ENCODE data around the gene OAS3.
"Not testable (repeated sequence)": the region's sequence is repeated elsewhere in the genome, so short reads cannot be mapped to it uniquely, and the experiment has no call there.

Gene OAS3

GRCh38 chr12:112909693-112910092 lies 28.6 kb upstream of the OAS3 start:
- H3K4me3 Mint-ChIP-seq: peak overlapping the region; percentile 97
- peaks cover 50% of the 10 kb centered on the region for H3K4me1 Mint-ChIP-seq (ENCODE audit: low read depth)
- no peaks in the 10 kb centered on the region for H3K27me3 Mint-ChIP-seq (ENCODE audit: low read depth)
- H3K36me3 Mint-ChIP-seq (ENCODE audit: low read depth): peaks cover 66% of the 10 kb centered on the region
- DNase-seq (ENCODE audit: low spot score): no peak
- H3K27ac Mint-ChIP-seq: peak overlapping the region; percentile 70
- peaks cover 27% of the 10 kb centered on the region for H3K9me3 Mint-ChIP-seq

- H3K27me3 Mint-ChIP-seq (ENCODE audit: low read depth): no peaks in the 10 kb centered on the region
- no peak overlapping the region for H3K4me3 Mint-ChIP-seq
- peaks cover 92% of the 10 kb centered on the region for H3K36me3 Mint-ChIP-seq (ENCODE audit: low read depth)
- peaks cover 36% of the 10 kb centered on the region for H3K4me1 Mint-ChIP-seq (ENCODE audit: low read depth)
- peaks cover 36% of the 10 kb centered on the region for H3K9me3 Mint-ChIP-seq
- no peak for DNase-seq (ENCODE audit: low spot score)
- no peak overlapping the region for H3K27ac Mint-ChIP-seq
These were observed 25.1 kb upstream of the OAS3 start for GRCh38 chr12:112913038-112913688.

- not testable (repeated sequence) for H3K4me3 Mint-ChIP-seq; H3K27me3 Mint-ChIP-seq (ENCODE audit: low read depth); DNase-seq (ENCODE audit: low spot score); H3K27ac Mint-ChIP-seq
- H3K36me3 Mint-ChIP-seq (ENCODE audit: low read depth): peaks cover 92% of the 10 kb centered on the region
- peaks cover 36% of the 10 kb centered on the region for H3K9me3 Mint-ChIP-seq
- peaks cover 28% of the 10 kb centered on the region for H3K4me1 Mint-ChIP-seq (ENCODE audit: low read depth)
These were observed 24.4 kb upstream of the OAS3 start for GRCh38 chr12:112913888-112914287.

GRCh38 chr12:112916270-112916669 lies 22.0 kb upstream of the OAS3 start:
- no peak for DNase-seq (ENCODE audit: low spot score)
- H3K27ac Mint-ChIP-seq: no peak overlapping the region

GRCh38 chr12:112919121-112919520 lies 19.2 kb upstream of the OAS3 start:
- H3K4me1 Mint-ChIP-seq (ENCODE audit: low read depth): peaks cover 12% of the 10 kb centered on the region
- H3K27me3 Mint-ChIP-seq (ENCODE audit: low read depth): no peaks in the 10 kb centered on the region
- peaks cover 14% of the 10 kb centered on the region for H3K9me3 Mint-ChIP-seq
- no peak overlapping the region for H3K27ac Mint-ChIP-seq
- no peak overlapping the region for H3K4me3 Mint-ChIP-seq
- H3K36me3 Mint-ChIP-seq (ENCODE audit: low read depth): peaks cover 70% of the 10 kb centered on the region
- DNase-seq (ENCODE audit: low spot score): no peak

More at GRCh38 chr12:112916270-112916669, 22.0 kb upstream of the OAS3 start:
- Mint-ChIP-seq H3K27me3 (ENCODE audit: low read depth) (no peaks in the 10 kb centered on the region), H3K36me3 (ENCODE audit: low read depth) (peaks cover 88% of the 10 kb centered on the region), H3K9me3 (peaks cover 35% of the 10 kb centered on the region), H3K4me1 (ENCODE audit: low read depth) (peaks cover 13% of the 10 kb centered on the region), H3K4me3 (no peak overlapping the region)

- no peak overlapping the region for H3K4me3 Mint-ChIP-seq
- peaks cover 3% of the 10 kb centered on the region for H3K4me1 Mint-ChIP-seq (ENCODE audit: low read depth)
- no peak for DNase-seq (ENCODE audit: low spot score)
- no peaks in the 10 kb centered on the region for H3K27me3 Mint-ChIP-seq (ENCODE audit: low read depth)
- H3K36me3 Mint-ChIP-seq (ENCODE audit: low read depth): peaks cover 43% of the 10 kb centered on the region
- no peak overlapping the region for H3K27ac Mint-ChIP-seq
- H3K9me3 Mint-ChIP-seq: peaks cover 9% of the 10 kb centered on the region
These were observed 13.3 kb upstream of the OAS3 start for GRCh38 chr12:112924986-112925385.

- DNase-seq (ENCODE audit: low spot score); H3K27ac Mint-ChIP-seq; H3K9me3 Mint-ChIP-seq; H3K4me3 Mint-ChIP-seq; H3K4me1 Mint-ChIP-seq (ENCODE audit: low read depth); H3K27me3 Mint-ChIP-seq (ENCODE audit: low read depth): not testable (repeated sequence)
- peaks cover 33% of the 10 kb centered on the region for H3K36me3 Mint-ChIP-seq (ENCODE audit: low read depth)
These were observed 11.7 kb upstream of the OAS3 start for GRCh38 chr12:112926416-112927033.

- Mint-ChIP-seq H3K4me3 (no peak overlapping the region), H3K36me3 (ENCODE audit: low read depth) (peaks cover 31% of the 10 kb centered on the region), H3K4me1 (ENCODE audit: low read depth) (peaks cover 5% of the 10 kb centered on the region), H3K27me3 (ENCODE audit: low read depth) (no peaks in the 10 kb centered on the region), H3K9me3 (peaks cover 9% of the 10 kb centered on the region), H3K27ac (no peak overlapping the region)
- DNase-seq (ENCODE audit: low spot score): no peak
These were observed 10.8 kb upstream of the OAS3 start for GRCh38 chr12:112927475-112927874.

GRCh38 chr12:112927925-112928324 lies 10.3 kb upstream of the OAS3 start:
- peaks cover 5% of the 10 kb centered on the region for H3K4me1 Mint-ChIP-seq (ENCODE audit: low read depth)
- H3K27me3 Mint-ChIP-seq (ENCODE audit: low read depth): no peaks in the 10 kb centered on the region
- peaks cover 9% of the 10 kb centered on the region for H3K9me3 Mint-ChIP-seq
- peaks cover 29% of the 10 kb centered on the region for H3K36me3 Mint-ChIP-seq (ENCODE audit: low read depth)
- DNase-seq (ENCODE audit: low spot score): no peak
- H3K27ac Mint-ChIP-seq: no peak overlapping the region
- no peak overlapping the region for H3K4me3 Mint-ChIP-seq

GRCh38 chr12:112928978-112929377 lies 9.3 kb upstream of the OAS3 start:
- H3K27me3 Mint-ChIP-seq (ENCODE audit: low read depth): no peaks in the 10 kb centered on the region
- H3K4me3 Mint-ChIP-seq: no peak overlapping the region
- H3K9me3 Mint-ChIP-seq: peaks cover 9% of the 10 kb centered on the region
- H3K36me3 Mint-ChIP-seq (ENCODE audit: low read depth): peaks cover 24% of the 10 kb centered on the region
- no peak overlapping the region for H3K27ac Mint-ChIP-seq
- H3K4me1 Mint-ChIP-seq (ENCODE audit: low read depth): peaks cover 5% of the 10 kb centered on the region
- DNase-seq (ENCODE audit: low spot score): no peak

GRCh38 chr12:112929715-112930114 lies 8.6 kb upstream of the OAS3 start:
- no peaks in the 10 kb centered on the region for H3K27me3 Mint-ChIP-seq (ENCODE audit: low read depth)
- H3K4me3 Mint-ChIP-seq: no peak overlapping the region
- no peak overlapping the region for H3K27ac Mint-ChIP-seq
- H3K9me3 Mint-ChIP-seq: peaks cover 9% of the 10 kb centered on the region
- peaks cover 22% of the 10 kb centered on the region for H3K36me3 Mint-ChIP-seq (ENCODE audit: low read depth)
- H3K4me1 Mint-ChIP-seq (ENCODE audit: low read depth): peaks cover 7% of the 10 kb centered on the region
- DNase-seq (ENCODE audit: low spot score): no peak

GRCh38 chr12:112930350-112930749 lies 7.9 kb upstream of the OAS3 start:
- Mint-ChIP-seq H3K9me3 (peaks cover 9% of the 10 kb centered on the region), H3K27me3 (ENCODE audit: low read depth) (no peaks in the 10 kb centered on the region), H3K27ac (no peak overlapping the region), H3K4me1 (ENCODE audit: low read depth) (peaks cover 9% of the 10 kb centered on the region), H3K4me3 (no peak overlapping the region), H3K36me3 (ENCODE audit: low read depth) (peaks cover 19% of the 10 kb centered on the region)
- no peak for DNase-seq (ENCODE audit: low spot score)

- Mint-ChIP-seq H3K4me1 (ENCODE audit: low read depth) (peaks cover 18% of the 10 kb centered on the region), H3K27ac (no peak overlapping the region), H3K36me3 (ENCODE audit: low read depth) (peaks cover 12% of the 10 kb centered on the region), H3K9me3 (peaks cover 3% of the 10 kb centered on the region), H3K4me3 (no peak overlapping the region), H3K27me3 (ENCODE audit: low read depth) (no peaks in the 10 kb centered on the region)
- DNase-seq (ENCODE audit: low spot score): no peak
These were observed 5.7 kb upstream of the OAS3 start for GRCh38 chr12:112932485-112933128.

- DNase-seq (ENCODE audit: low spot score): no peak
- Mint-ChIP-seq H3K27ac (no peak overlapping the region), H3K36me3 (ENCODE audit: low read depth) (peaks cover 10% of the 10 kb centered on the region), H3K27me3 (ENCODE audit: low read depth) (no peaks in the 10 kb centered on the region), H3K4me1 (ENCODE audit: low read depth) (peaks cover 23% of the 10 kb centered on the region), H3K4me3 (no peak overlapping the region), H3K9me3 (no peaks in the 10 kb centered on the region)
These were observed 5.2 kb upstream of the OAS3 start for GRCh38 chr12:112933129-112933505.
